Measurements from ENCODE around the gene STUB1. TPM values are rescaled to one million over a fixed set of nuclear protein-coding genes. Genes with fewer than 3 reads are reported as not detected.

The STUB1 gene
- total RNA-seq, 1 donor from 2014 or later: 126 TPM

Other genes starting within 250 kb of the STUB1 start
- 33.5 and 52.9 TPM in 2 replicates for gene CAPN15, start 152.7 kb upstream of the STUB1 start, total RNA-seq
- gene PRR35, start 120.0 kb upstream of the STUB1 start, total RNA-seq: not detected in 2 replicates
- gene NHLRC4, start 113.4 kb upstream of the STUB1 start, total RNA-seq: 3.1 and 4.7 TPM in 2 replicates
- gene PIGQ, start 110.4 kb upstream of the STUB1 start, total RNA-seq: 32.3 and 38.7 TPM in 2 replicates
- gene RAB40C, start 90.3 kb upstream of the STUB1 start, total RNA-seq: 13.2 and 17.4 TPM in 2 replicates
- gene WFIKKN1, start 49.4 kb upstream of the STUB1 start, total RNA-seq: 0.29 and 0.50 TPM in 2 replicates
- gene METTL26, start 44.1 kb upstream of the STUB1 start, total RNA-seq: 91.2 and 122 TPM in 2 replicates
- 11.8 and 20.3 TPM in 2 replicates for gene MCRIP2, start 38.6 kb upstream of the STUB1 start, total RNA-seq
- gene WDR90, start 31.0 kb upstream of the STUB1 start, total RNA-seq: 9.4 and 16.3 TPM in 2 replicates
- gene RHOT2, start 12.3 kb upstream of the STUB1 start, total RNA-seq: 51.6 and 57.7 TPM in 2 replicates
- 4.8 and 9.4 TPM in 2 replicates for gene RHBDL1, start 4.7 kb upstream of the STUB1 start, total RNA-seq
- 31.0 and 55.1 TPM in 2 replicates for gene JMJD8, start 3.9 kb downstream of the STUB1 start, total RNA-seq
- gene WDR24, start 10.0 kb downstream of the STUB1 start, total RNA-seq: 8.3 and 10.3 TPM in 2 replicates
- gene FBXL16, start 25.4 kb downstream of the STUB1 start, total RNA-seq: 0.17 and 0.29 TPM in 2 replicates
- 57.7 and 136 TPM in 2 replicates for gene METRN, start 34.7 kb downstream of the STUB1 start, total RNA-seq
- 31.3 and 37.1 TPM in 2 replicates for gene ANTKMT, start 40.7 kb downstream of the STUB1 start, total RNA-seq
- 1.6 and 3.8 TPM in 2 replicates for gene CCDC78, start 46.0 kb downstream of the STUB1 start, total RNA-seq
- gene HAGHL, start 46.7 kb downstream of the STUB1 start, total RNA-seq: 16.4 and 21.5 TPM in 2 replicates
- 27.3 and 44.3 TPM in 2 replicates for gene CIAO3, start 60.6 kb downstream of the STUB1 start, total RNA-seq
- 0.17 TPM in 1 of 2 replicates, not detected in the other for gene MSLN, start 80.3 kb downstream of the STUB1 start, total RNA-seq
- 20.5 and 29.6 TPM in 2 replicates for gene RPUSD1, start 108.0 kb downstream of the STUB1 start, total RNA-seq
- 6.9 and 18.3 TPM in 2 replicates for gene CHTF18, start 108.2 kb downstream of the STUB1 start, total RNA-seq
- gene GNG13, start 120.3 kb downstream of the STUB1 start, total RNA-seq: not detected in 2 replicates

Measured in smooth muscle cell of trachea (primary cell).